GM18867 (cell line): Measurements from ENCODE around the gene SNPH.
"Not testable (repeated sequence)": the region's sequence is repeated elsewhere in the genome, so short reads cannot be mapped to it uniquely, and the experiment has no call there.

Experiments
- ATAC-seq: cut with Tn5 transposase; IDR thresholded peaks from one replicate; pipeline ENCODE4 v1.9.1; 2021; ENCODE audit warnings: mild to moderate bottlenecking, moderate library complexity; ENCODE audit not compliant: unreplicated experiment

SNPH gene

GRCh38 chr20:1336699-1337367 lies 70.7 kb downstream of the SNPH start:
- ATAC-seq: no peak

- ATAC-seq: no peak
Measured at GRCh38 chr20:1337441-1337840, 71.3 kb downstream of the SNPH start.

GRCh38 chr20:1338096-1338495 lies 72.0 kb downstream of the SNPH start:
- ATAC-seq: no peak

GRCh38 chr20:1338801-1339200 lies 72.7 kb downstream of the SNPH start:
- ATAC-seq: no peak

- ATAC-seq: no peak
Measured at GRCh38 chr20:1341561-1342265, 75.6 kb downstream of the SNPH start.

- not testable (repeated sequence) for ATAC-seq
Measured at GRCh38 chr20:1343446-1344124, 77.5 kb downstream of the SNPH start.

- ATAC-seq: no peak
Measured at GRCh38 chr20:1345030-1345755, 79.1 kb downstream of the SNPH start.

GRCh38 chr20:1345756-1346093 lies 79.6 kb downstream of the SNPH start:
- ATAC-seq: no peak

GRCh38 chr20:1346315-1346969 lies 80.3 kb downstream of the SNPH start:
- no peak for ATAC-seq

- no peak for ATAC-seq
Measured at GRCh38 chr20:1353956-1354355, 87.9 kb downstream of the SNPH start.

GRCh38 chr20:1357921-1358671 lies 92.0 kb downstream of the SNPH start:
- no peak for ATAC-seq
